ENCODE data around the gene PALD1.
A peak's percentile ranks its signal among the peaks of the same experiment; 100 is the strongest.

The PALD1 gene

DNA sequence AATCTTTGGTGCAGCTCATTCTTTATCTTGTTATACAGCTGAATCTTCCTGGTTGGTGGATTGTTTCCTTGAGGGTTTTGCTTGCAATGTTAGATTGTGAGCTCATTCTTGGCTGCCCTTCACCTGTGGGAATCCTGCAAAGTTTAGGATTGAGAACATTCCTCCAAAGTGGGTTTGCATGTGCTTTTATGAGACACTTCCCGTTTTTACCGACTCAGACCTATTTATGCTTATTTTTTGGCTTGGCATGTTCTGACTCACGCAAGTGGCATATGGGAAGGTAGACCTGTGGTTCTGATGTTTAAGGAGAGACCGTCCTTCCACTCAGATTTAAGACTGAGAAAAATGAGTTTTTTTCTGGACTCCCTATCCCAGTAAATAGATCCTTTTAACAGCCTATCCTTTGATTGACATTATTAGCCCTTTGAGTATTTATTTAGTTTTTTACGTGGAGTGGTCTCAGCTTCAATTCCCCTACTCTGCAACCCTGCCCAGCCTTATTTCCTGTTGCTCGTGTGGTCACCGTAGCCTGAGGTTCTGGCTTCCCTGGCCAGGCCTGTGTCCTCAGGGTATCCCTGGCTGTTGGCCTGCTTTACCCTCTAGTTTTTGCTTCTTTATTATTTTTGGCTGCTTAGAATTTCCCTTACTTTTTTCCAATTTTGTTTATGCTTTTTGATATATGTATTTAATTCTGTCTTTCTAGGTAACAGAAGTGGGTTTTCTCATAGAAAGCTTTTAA is 137.4 kb downstream of the PALD1 start:
- DNase-seq, result peak in 1 of 2 donors; percentile 43

DNA sequence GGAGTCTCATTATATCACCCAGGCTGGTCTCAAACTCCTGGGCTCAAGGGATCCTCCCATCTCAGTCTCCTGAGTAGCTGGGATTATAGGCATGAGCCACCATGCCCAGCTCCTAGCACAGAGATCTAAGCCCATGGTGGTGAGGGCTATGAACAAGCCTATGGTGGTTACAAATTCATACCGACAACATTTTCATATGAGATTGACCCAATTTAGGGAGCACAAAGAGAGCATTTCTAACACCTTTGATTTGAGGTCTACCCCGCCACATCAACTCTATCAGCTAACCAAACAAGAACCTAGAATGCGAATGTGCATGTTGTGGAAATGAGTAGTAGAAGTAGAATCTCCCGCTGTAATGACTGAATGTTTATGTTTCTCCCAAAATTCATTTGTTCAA is 138.2 kb downstream of the PALD1 start:
- DNase-seq, result no peak
